ENCODE measurements around the gene ULK2. TPM values are rescaled to one million over a fixed set of nuclear protein-coding genes. Genes with fewer than 3 reads are reported as not detected.

Gene ULK2
- polyA plus RNA-seq, 3 donors, result 27.3 to 30.3 (median 27.8) TPM

Other genes starting within 250 kb of the ULK2 start
- gene ALDH3A2, start 219.2 kb downstream of the ULK2 start, polyA plus RNA-seq (ENCODE audit: insufficient read length in 3 of 3), result 100 to 1,000 TPM in 2 of 3 donors, 10 to 100 TPM in 1; 90.5 to 109 (median 107) TPM
- gene SLC47A2, start 151.4 kb downstream of the ULK2 start, polyA plus RNA-seq (ENCODE audit: insufficient read length in 3 of 3), result 1 to 10 TPM; 5.0 to 9.0 (median 7.8) TPM
- gene ALDH3A1, start 119.6 kb downstream of the ULK2 start, polyA plus RNA-seq (ENCODE audit: insufficient read length in 3 of 3), result 1 to 10 TPM in 2 of 3 donors, under 1 TPM in 1; 0.92 to 1.7 (median 1.2) TPM
- gene AKAP10, start 109.9 kb upstream of the ULK2 start, polyA plus RNA-seq (ENCODE audit: insufficient read length in 3 of 3), result 10 to 100 TPM; 25.9 to 32.2 (median 32.1) TPM
- 10 to 100 TPM; 13.2 to 18.8 (median 17.0) TPM for gene SPECC1, start 141.4 kb upstream of the ULK2 start, polyA plus RNA-seq (ENCODE audit: insufficient read length in 3 of 3)

Measured in renal cortex interstitium (tissue), 3 donors.